Activated naive CD8-positive, alpha-beta T cell treated with anti-CD3 and anti-CD28 coated beads for 36 hours (primary cell): ENCODE results near the gene SEL1L3. TPM values are rescaled to one million over a fixed set of nuclear protein-coding genes. Genes with fewer than 3 reads are reported as not detected.
A peak's percentile ranks its signal among the peaks of the same experiment; 100 is the strongest.
"Not testable (repeated sequence)": the region's sequence is repeated elsewhere in the genome, so short reads cannot be mapped to it uniquely, and the experiment has no call there.

ENCODE experiments used
- DNase-seq: peaks from one replicate; pipeline ENCODE4 v3.0.0; 2021
- H3K27ac Mint-ChIP-seq: one replicate; pipeline ENCODE4 v1.8.0; 2022; ENCODE audit warnings: mild to moderate bottlenecking, moderate library complexity, mixed read lengths
- H3K27me3 Mint-ChIP-seq: one replicate; pipeline ENCODE4 v1.8.0; 2022; ENCODE audit warnings: mild to moderate bottlenecking, mixed read lengths
- H3K36me3 Mint-ChIP-seq: one replicate; pipeline ENCODE4 v1.8.0; 2021; ENCODE audit warnings: mild to moderate bottlenecking, mixed read lengths
- H3K4me1 Mint-ChIP-seq: one replicate; pipeline ENCODE4 v1.8.0; 2021; ENCODE audit warnings: mixed read lengths
- H3K4me3 Mint-ChIP-seq: one replicate; pipeline ENCODE4 v1.8.0; 2022; ENCODE audit warnings: mild to moderate bottlenecking, moderate library complexity, mixed read lengths
- H3K9me3 Mint-ChIP-seq: one replicate; pipeline ENCODE4 v1.8.0; 2022; ENCODE audit warnings: mixed read lengths
- total RNA-seq, 2 experiments: library from RNA; stranded (reverse); gene quantifications; one replicate each; pipeline ENCODE4 v1.2.3, GENCODE V29; 2021

Gene SEL1L3
- total RNA-seq = 10 to 100 TPM; 25.5 to 27.1 TPM

- Mint-ChIP-seq H3K9me3 (no peaks in the 10 kb centered on the region), H3K36me3 (peaks cover 26% of the 10 kb centered on the region), H3K27ac (peak within 1 kb of the TSS; percentile 99), H3K4me3 (peak within 1 kb of the TSS; percentile 99), H3K4me1 (peaks cover 31% of the 10 kb centered on the region), H3K27me3 (peaks cover 4% of the 10 kb centered on the region)
- peak; percentile 69 for DNase-seq
Measured at GRCh38 chr4:25862411-25863346, at the start of gene SEL1L3. Gene SEL1L3 (minus strand): TSS chr4:25862988. CDS start chr4:25862836, 152 bp downstream.

DNA sequence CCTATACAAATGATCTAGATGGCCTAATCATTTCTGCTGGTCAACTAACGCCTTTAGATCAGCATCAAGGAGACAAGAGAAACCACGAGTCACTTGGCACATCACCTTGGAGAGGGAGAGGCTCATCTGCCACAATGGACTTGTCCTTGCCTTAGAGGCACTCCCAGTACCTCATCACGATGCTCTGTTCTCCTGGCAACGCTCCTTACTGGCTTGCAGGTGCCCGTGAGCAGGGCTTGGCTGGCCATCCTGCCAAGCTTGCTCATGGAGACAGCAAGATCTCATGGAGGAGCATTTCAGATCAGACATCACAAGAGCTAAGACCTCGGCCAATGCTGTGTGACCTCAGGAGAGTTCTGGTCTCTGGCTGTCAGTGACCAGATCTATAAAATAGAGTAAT, 48.6 kb upstream of the SEL1L3 start:
- no peak for DNase-seq
- Mint-ChIP-seq H3K27me3 (no peaks in the 10 kb centered on the region), H3K4me1 (peaks cover 15% of the 10 kb centered on the region), H3K9me3 (peaks cover 3% of the 10 kb centered on the region), H3K36me3 (peaks cover 11% of the 10 kb centered on the region), H3K4me3 (no peak overlapping the region), H3K27ac (no peak overlapping the region)

DNA sequence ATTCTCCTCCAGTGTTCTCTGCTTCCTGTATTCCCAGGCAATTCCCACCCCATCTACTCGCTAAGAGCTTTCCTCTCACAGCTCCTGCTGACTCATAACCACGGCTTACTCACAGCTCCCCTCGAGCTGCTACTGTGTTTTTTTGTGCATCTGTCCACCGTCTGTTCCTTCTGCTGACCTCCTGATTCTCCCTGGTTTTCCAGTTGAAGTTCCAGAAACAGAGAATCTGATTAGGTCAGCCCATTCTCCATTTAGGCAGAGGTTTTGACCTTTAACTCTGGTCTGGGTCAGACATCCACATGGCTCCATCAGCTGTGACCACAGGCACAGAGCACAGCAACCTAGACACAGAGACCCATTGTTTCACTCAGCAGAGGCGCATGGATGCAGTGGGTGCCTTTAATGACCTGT, 45.7 kb upstream of the SEL1L3 start:
- Mint-ChIP-seq H3K27me3 (no peaks in the 10 kb centered on the region), H3K36me3 (peaks cover 6% of the 10 kb centered on the region), H3K27ac (no peak overlapping the region), H3K9me3 (peaks cover 3% of the 10 kb centered on the region), H3K4me3 (no peak overlapping the region), H3K4me1 (peaks cover 7% of the 10 kb centered on the region)
- no peak for DNase-seq

DNA sequence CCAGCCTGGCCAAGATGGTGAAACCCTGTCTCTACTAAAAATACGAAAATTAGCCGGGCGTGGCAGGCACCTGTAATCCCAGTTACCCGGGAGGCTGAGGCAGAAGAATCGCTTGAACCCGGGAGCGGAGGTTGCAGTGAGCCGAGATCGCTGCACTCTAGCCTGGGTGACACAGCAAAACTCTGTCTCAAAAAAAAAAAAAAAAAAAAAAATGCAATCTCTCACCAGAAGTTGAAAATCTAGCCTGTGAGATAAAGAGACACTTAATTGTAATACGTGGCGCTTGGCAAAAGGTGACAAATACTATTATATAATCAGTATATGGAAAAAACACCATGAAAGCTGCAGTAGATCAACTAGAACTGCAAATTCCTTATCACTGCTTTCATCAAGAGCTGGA, 43.3 kb upstream of the SEL1L3 start:
- not testable (repeated sequence) for H3K27ac Mint-ChIP-seq, DNase-seq, H3K4me3 Mint-ChIP-seq, H3K4me1 Mint-ChIP-seq, H3K27me3 Mint-ChIP-seq, H3K9me3 Mint-ChIP-seq, H3K36me3 Mint-ChIP-seq

- H3K36me3 Mint-ChIP-seq = peaks cover 6% of the 10 kb centered on the region
- DNase-seq = no peak
- H3K4me1 Mint-ChIP-seq = no peaks in the 10 kb centered on the region
- H3K27ac Mint-ChIP-seq = no peak overlapping the region
- no peak overlapping the region for H3K4me3 Mint-ChIP-seq
- H3K9me3 Mint-ChIP-seq = peaks cover 3% of the 10 kb centered on the region
- H3K27me3 Mint-ChIP-seq = no peaks in the 10 kb centered on the region
Measured at GRCh38 chr4:25905371-25905770, 42.6 kb upstream of the SEL1L3 start.

- no peaks in the 10 kb centered on the region for H3K4me1 Mint-ChIP-seq
- H3K27me3 Mint-ChIP-seq = no peaks in the 10 kb centered on the region
- H3K27ac Mint-ChIP-seq = no peak overlapping the region
- H3K36me3 Mint-ChIP-seq = peaks cover 6% of the 10 kb centered on the region
- DNase-seq = no peak
- H3K4me3 Mint-ChIP-seq = no peak overlapping the region
- peaks cover 3% of the 10 kb centered on the region for H3K9me3 Mint-ChIP-seq
Measured at GRCh38 chr4:25904748-25905082, 41.9 kb upstream of the SEL1L3 start.

- Mint-ChIP-seq H3K9me3 (peaks cover 3% of the 10 kb centered on the region), H3K4me3 (no peak overlapping the region), H3K27ac (no peak overlapping the region), H3K4me1 (no peaks in the 10 kb centered on the region), H3K27me3 (no peaks in the 10 kb centered on the region), H3K36me3 (peaks cover 4% of the 10 kb centered on the region)
- DNase-seq = no peak
Measured at GRCh38 chr4:25903900-25904747, 41.3 kb upstream of the SEL1L3 start.

- H3K27ac Mint-ChIP-seq = no peak overlapping the region
- H3K4me1 Mint-ChIP-seq = no peaks in the 10 kb centered on the region
- no peak for DNase-seq
- no peak overlapping the region for H3K4me3 Mint-ChIP-seq
- H3K9me3 Mint-ChIP-seq = no peaks in the 10 kb centered on the region
- no peaks in the 10 kb centered on the region for H3K27me3 Mint-ChIP-seq
- H3K36me3 Mint-ChIP-seq = no peaks in the 10 kb centered on the region
Measured at GRCh38 chr4:25901030-25901430, 38.2 kb upstream of the SEL1L3 start.

GRCh38 chr4:25900310-25900709, 37.5 kb upstream of the SEL1L3 start:
- Mint-ChIP-seq H3K36me3 (no peaks in the 10 kb centered on the region), H3K4me3 (no peak overlapping the region), H3K9me3 (no peaks in the 10 kb centered on the region), H3K4me1 (no peaks in the 10 kb centered on the region), H3K27ac (no peak overlapping the region), H3K27me3 (no peaks in the 10 kb centered on the region)
- DNase-seq = no peak

DNA sequence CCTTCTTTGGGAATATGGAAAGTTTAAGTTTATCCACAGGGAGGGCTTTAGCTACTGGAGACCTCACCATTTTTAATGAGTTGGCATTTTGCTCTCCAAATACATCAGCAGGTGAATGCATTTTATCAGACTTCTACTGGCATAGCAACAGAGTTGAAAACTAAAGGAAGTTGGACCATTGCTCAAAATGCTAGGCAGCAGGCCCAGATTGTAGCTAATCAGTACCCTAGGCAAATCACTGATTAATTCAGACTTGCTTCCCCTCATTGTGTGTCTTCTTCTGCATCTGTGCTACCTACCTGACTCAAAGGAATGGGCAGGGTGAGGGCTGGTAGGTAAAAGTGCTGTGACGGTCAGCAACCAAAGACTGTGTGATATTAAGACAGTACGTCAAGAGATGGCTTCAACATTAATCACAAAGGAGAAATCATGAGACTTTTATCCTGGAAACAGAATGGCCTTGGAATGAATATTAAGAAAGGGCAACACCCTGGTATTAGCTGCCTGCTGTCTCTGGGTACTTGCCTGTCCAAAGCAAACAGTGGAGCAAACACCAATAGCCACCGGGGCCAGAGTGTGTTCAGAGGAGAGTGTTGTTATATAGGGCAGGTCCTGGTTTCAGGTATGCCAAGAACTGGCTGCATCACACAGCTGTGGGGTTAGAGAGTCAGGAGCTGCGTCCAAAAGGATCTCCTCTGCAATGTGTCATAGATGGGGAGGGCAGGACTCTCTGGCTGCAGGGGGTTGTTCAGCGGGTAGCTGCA, 34.2 kb upstream of the SEL1L3 start:
- no peaks in the 10 kb centered on the region for H3K27me3 Mint-ChIP-seq
- DNase-seq = no peak
- no peak overlapping the region for H3K4me3 Mint-ChIP-seq
- no peaks in the 10 kb centered on the region for H3K9me3 Mint-ChIP-seq
- H3K36me3 Mint-ChIP-seq = no peaks in the 10 kb centered on the region
- no peaks in the 10 kb centered on the region for H3K4me1 Mint-ChIP-seq
- no peak overlapping the region for H3K27ac Mint-ChIP-seq

GRCh38 chr4:25892796-25893195, 30.0 kb upstream of the SEL1L3 start:
- Mint-ChIP-seq H3K36me3 (no peaks in the 10 kb centered on the region), H3K4me1 (no peaks in the 10 kb centered on the region), H3K27me3 (no peaks in the 10 kb centered on the region), H3K27ac (no peak overlapping the region), H3K4me3 (no peak overlapping the region), H3K9me3 (no peaks in the 10 kb centered on the region)
- no peak for DNase-seq

DNA sequence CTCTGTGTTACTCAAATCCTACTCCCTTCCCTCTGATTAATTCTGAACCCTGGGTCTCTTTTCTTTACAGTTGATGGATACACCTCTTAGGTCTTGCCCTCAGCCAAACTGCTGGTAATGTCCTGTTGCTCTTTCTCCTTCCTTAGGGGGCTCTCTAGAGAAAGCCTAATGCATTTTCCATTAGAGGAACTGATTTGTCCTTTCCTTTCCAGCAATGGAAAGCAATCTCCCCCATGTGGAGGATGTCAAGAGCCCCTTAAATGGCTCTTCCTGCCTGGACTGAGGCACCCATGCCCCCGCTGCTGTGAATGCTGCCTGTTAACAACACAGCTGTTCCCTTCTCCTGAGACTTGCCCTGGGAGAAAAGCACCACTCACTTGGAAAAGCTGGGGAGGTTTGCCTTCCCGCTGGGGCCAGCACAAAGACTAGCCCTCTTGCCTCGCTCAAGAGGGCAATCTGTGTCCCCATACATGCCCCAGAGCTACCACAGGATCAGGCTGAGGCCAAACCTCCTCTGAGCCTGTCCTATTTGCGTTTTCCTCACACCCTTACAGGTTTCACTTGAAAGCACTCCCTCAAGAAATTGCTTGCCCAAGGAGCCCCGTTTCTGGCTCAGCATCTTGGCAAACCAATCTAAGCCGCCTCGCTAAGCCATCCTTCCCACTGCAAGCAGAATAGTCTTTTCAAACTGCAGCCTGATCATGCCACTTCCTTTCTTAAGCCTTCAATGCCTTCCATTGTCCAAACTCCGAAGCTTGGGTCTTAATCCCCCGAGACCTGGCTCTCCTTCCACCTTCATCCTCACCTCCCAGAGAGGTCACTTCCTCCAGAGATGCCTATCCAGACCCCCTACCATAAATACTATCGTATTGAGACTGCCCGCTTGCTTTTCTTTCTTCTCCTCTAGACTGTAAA, 28.0 kb upstream of the SEL1L3 start:
- no peak overlapping the region for H3K4me3 Mint-ChIP-seq
- H3K36me3 Mint-ChIP-seq = no peaks in the 10 kb centered on the region
- no peak for DNase-seq
- H3K4me1 Mint-ChIP-seq = no peaks in the 10 kb centered on the region
- no peak overlapping the region for H3K27ac Mint-ChIP-seq
- no peaks in the 10 kb centered on the region for H3K27me3 Mint-ChIP-seq
- no peaks in the 10 kb centered on the region for H3K9me3 Mint-ChIP-seq

DNA sequence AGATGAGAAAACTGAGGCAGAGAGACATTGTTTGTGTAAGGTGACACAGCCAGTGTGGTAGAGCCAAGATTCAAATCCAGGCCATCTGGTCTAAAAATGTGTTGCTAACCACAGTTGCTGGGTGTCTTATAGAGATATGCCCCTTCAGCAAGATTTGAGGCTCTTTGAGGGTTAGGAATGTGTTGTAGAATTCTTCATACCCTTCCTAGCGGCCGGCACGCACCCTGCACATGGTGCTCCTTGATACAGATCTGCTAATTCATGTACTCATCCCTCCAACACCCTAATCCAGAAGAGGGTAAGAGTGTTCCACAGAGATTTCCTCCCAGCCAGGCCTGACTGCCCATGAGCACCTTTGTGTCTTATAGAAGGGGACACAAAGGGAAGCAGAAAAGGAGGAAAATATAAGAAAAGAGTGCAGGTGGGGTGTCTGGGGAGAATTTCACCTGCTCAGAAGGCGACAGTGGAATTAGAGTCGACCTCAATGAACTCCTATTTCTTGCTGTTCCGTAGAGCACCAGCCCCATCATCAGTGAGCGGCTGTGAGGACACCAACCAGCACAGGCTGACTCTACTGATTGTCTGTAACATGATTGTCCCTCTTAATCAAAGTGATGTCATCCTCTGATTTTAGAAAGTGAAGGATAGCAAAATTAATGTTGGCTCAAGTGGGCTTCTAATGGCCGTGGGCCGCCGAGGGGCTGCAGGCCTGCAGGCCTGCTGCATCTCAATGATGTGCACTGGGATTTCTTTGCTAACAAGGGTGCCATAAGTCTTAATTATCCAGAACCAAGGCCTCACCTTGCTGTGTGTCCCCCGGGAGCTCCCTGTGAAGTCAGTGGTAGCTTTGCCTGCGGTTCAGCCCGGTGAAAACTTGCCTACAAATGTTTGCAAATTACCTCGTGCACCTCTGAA, 27.1 kb upstream of the SEL1L3 start:
- no peak overlapping the region for H3K4me3 Mint-ChIP-seq
- H3K27me3 Mint-ChIP-seq = no peaks in the 10 kb centered on the region
- H3K36me3 Mint-ChIP-seq = no peaks in the 10 kb centered on the region
- DNase-seq = no peak
- no peaks in the 10 kb centered on the region for H3K9me3 Mint-ChIP-seq
- no peak overlapping the region for H3K27ac Mint-ChIP-seq
- H3K4me1 Mint-ChIP-seq = no peaks in the 10 kb centered on the region
